Endodermal cell (in vitro differentiated cells): ENCODE measurements around the gene ABR. TPM values are rescaled to one million over a fixed set of nuclear protein-coding genes. Genes with fewer than 3 reads are reported as not detected.
"Not testable (repeated sequence)": the region's sequence is repeated elsewhere in the genome, so short reads cannot be mapped to it uniquely, and the experiment has no call there.

Experiments
- DNase-seq: peaks from one replicate; pipeline ENCODE4 v3.0.0-alpha.2; 2017
- H3K27ac ChIP-seq: 2 replicates; pipeline ENCODE4 v1.5.1; 2013; ENCODE audit warnings: mild to moderate bottlenecking, low read depth, low read length, moderate library complexity
- H3K27me3 ChIP-seq: 2 replicates; pipeline ENCODE4 v1.6.1; 2013; ENCODE audit warnings: mild to moderate bottlenecking, low read length, moderate library complexity; ENCODE audit not compliant: insufficient read depth, control insufficient read depth, poor library complexity, severe bottlenecking
- H3K36me3 ChIP-seq: 2 replicates; pipeline ENCODE4 v1.7.0; 2013; ENCODE audit warnings: mild to moderate bottlenecking, low read length, moderate library complexity; ENCODE audit not compliant: control insufficient read depth, insufficient read depth
- H3K4me1 ChIP-seq: one replicate; pipeline ENCODE4 v1.7.0; 2013; ENCODE audit warnings: low read length; ENCODE audit not compliant: control insufficient read depth, insufficient read depth
- H3K4me3 ChIP-seq: 2 replicates; pipeline ENCODE4 v1.5.1; 2013; ENCODE audit warnings: mild to moderate bottlenecking, low read length, moderate library complexity
- H3K9ac ChIP-seq: 2 replicates; pipeline ENCODE4 v1.6.1; 2013; ENCODE audit warnings: mild to moderate bottlenecking, low read length, moderate library complexity; ENCODE audit not compliant: poor library complexity, severe bottlenecking; ENCODE audit errors: extremely low read depth
- H3K9me3 ChIP-seq: 2 replicates; pipeline ENCODE4 v1.6.1; 2013; ENCODE audit warnings: mild to moderate bottlenecking, low read length, moderate library complexity; ENCODE audit not compliant: control insufficient read depth
- H3K27ac Mint-ChIP-seq: 2 replicates; pipeline ENCODE4 v1.8.0; 2020; ENCODE audit warnings: mixed read lengths
- H3K27me3 Mint-ChIP-seq: 2 replicates; pipeline ENCODE4 v1.8.0; 2021; ENCODE audit warnings: mild to moderate bottlenecking, mixed read lengths; ENCODE audit not compliant: insufficient read depth
- H3K36me3 Mint-ChIP-seq: 2 replicates; pipeline ENCODE4 v1.8.0; 2020; ENCODE audit warnings: low read depth, mixed read lengths
- H3K4me1 Mint-ChIP-seq: 2 replicates; pipeline ENCODE4 v1.8.0; 2020; ENCODE audit warnings: mixed read lengths
- H3K4me3 Mint-ChIP-seq: 2 replicates; pipeline ENCODE4 v1.8.0; 2020; ENCODE audit warnings: mild to moderate bottlenecking, moderate library complexity, mixed read lengths
- H3K9me3 Mint-ChIP-seq: 2 replicates; pipeline ENCODE4 v1.8.0; 2020; ENCODE audit warnings: mild to moderate bottlenecking, mixed read lengths
- CTCF ChIP-seq: fragments of 200-600 bp; sonication (generic); conservative IDR thresholded peaks from 2 replicates; pipeline ENCODE4 v1.5.0; 2021; ENCODE audit warnings: antibody characterized with exemption, mild to moderate bottlenecking
- WGBS, 2 experiments: methylation state at CpG; one replicate each; pipeline versions ENCODE4 v1.1.5 to v1.1.7; 2013; ENCODE audit warnings: missing lambda C conversion rate in 2 of 2, mixed read lengths in 1 of 2; ENCODE audit not compliant: insufficient coverage in 1 of 2, insufficient read length in 1 of 2; 5-methylcytosine and 5-hydroxymethylcytosine counted together
- total RNA-seq, 2 donors: library from RNA; stranded (reverse); fragmentation: NEBNext Ultra II Directional in 1 of 2; extraction: Animal tissue kit (Norgen Biotek cat#: 25700) in 1 of 2; gene quantifications; 2 replicates in 1 of 2; 3 replicates in 1 of 2; pipeline ENCODE4 v1.2.1, GENCODE V29; 2021

The ABR gene
- total RNA-seq, 2 donors from 2014 or later = 51.1 to 58.7 TPM

- Histone ChIP-seq H3K36me3 (peaks cover 85% of the 10 kb centered on the region), H3K27me3 (no peaks in the 10 kb centered on the region), H3K4me3 (no peak overlapping the region), H3K4me1 (peaks cover 10% of the 10 kb centered on the region), H3K9me3 (peaks cover 16% of the 10 kb centered on the region), H3K27ac (no peak overlapping the region), H3K9ac (no peak overlapping the region)
- H3K4me3 Mint-ChIP-seq = no peak overlapping the region
- H3K36me3 Mint-ChIP-seq = peaks cover 60% of the 10 kb centered on the region
- no peaks in the 10 kb centered on the region for H3K27me3 Mint-ChIP-seq
- 92 to 97% methylated on average over 12 of the region's 12 CpGs for WGBS, 2 experiments
- peaks cover 6% of the 10 kb centered on the region for H3K9me3 Mint-ChIP-seq
- DNase-seq = peak; percentile 85
- TF ChIP-seq CTCF = no peak
- H3K4me1 Mint-ChIP-seq = peaks cover 50% of the 10 kb centered on the region
- H3K27ac Mint-ChIP-seq = peak overlapping the region; percentile 72
Measured at GRCh38 chr17:973053-973452, 206.7 kb downstream of the ABR start.

- H3K4me3 ChIP-seq, H3K4me1 ChIP-seq, H3K27me3 Mint-ChIP-seq, H3K27ac Mint-ChIP-seq, H3K4me3 Mint-ChIP-seq, H3K9ac ChIP-seq, H3K27me3 ChIP-seq, H3K27ac ChIP-seq, DNase-seq: not testable (repeated sequence)
- WGBS, 2 experiments = 92 to 97% methylated on average over 13 to 14 of the region's 14 CpGs
- Mint-ChIP-seq H3K4me1 (peaks cover 40% of the 10 kb centered on the region), H3K36me3 (peaks cover 64% of the 10 kb centered on the region), H3K9me3 (peaks cover 11% of the 10 kb centered on the region)
- peaks cover 83% of the 10 kb centered on the region for H3K36me3 ChIP-seq
- H3K9me3 ChIP-seq = peaks cover 18% of the 10 kb centered on the region
Measured at GRCh38 chr17:971861-972260, 207.9 kb downstream of the ABR start.

GRCh38 chr17:970364-970763 is 209.4 kb downstream of the ABR start:
- Mint-ChIP-seq H3K4me3 (no peak overlapping the region), H3K9me3 (peaks cover 13% of the 10 kb centered on the region), H3K27me3 (no peaks in the 10 kb centered on the region), H3K27ac (peak overlapping the region; percentile 57), H3K4me1 (peaks cover 31% of the 10 kb centered on the region), H3K36me3 (peaks cover 66% of the 10 kb centered on the region)
- Histone ChIP-seq H3K9me3 (peaks cover 18% of the 10 kb centered on the region), H3K27ac (peak overlapping the region; percentile 44), H3K4me3 (peak overlapping the region; percentile 64), H3K9ac (no peak overlapping the region), H3K4me1 (peaks cover 8% of the 10 kb centered on the region), H3K36me3 (peaks cover 81% of the 10 kb centered on the region), H3K27me3 (no peaks in the 10 kb centered on the region)
- TF ChIP-seq CTCF = no peak
- peak; percentile 60 for DNase-seq
- 80 to 83% methylated on average over 7 to 9 of the region's 9 CpGs for WGBS, 2 experiments

GRCh38 chr17:969811-970355 is 209.9 kb downstream of the ABR start:
- H3K4me3 ChIP-seq = no peak overlapping the region
- H3K9ac ChIP-seq = no peak overlapping the region
- Mint-ChIP-seq H3K9me3 (peaks cover 13% of the 10 kb centered on the region), H3K27ac (peak overlapping the region; percentile 57), H3K4me3 (no peak overlapping the region), H3K4me1 (peaks cover 33% of the 10 kb centered on the region), H3K36me3 (peaks cover 62% of the 10 kb centered on the region), H3K27me3 (no peaks in the 10 kb centered on the region)
- peaks cover 18% of the 10 kb centered on the region for H3K9me3 ChIP-seq
- H3K4me1 ChIP-seq = peaks cover 6% of the 10 kb centered on the region
- DNase-seq = peak; percentile 55
- WGBS, 2 experiments = 88 to 89% methylated on average over 18 of the region's 18 CpGs
- no peak for TF ChIP-seq CTCF
- H3K27ac ChIP-seq = peak overlapping the region; percentile 44
- H3K36me3 ChIP-seq = peaks cover 77% of the 10 kb centered on the region
- no peaks in the 10 kb centered on the region for H3K27me3 ChIP-seq
